ENCODE data around the gene GRM2.

Gene GRM2

GRCh38 chr3:51688206-51688600, 18.7 kb upstream of the GRM2 start:
- ChIA-PET POLR2A (ENCODE audit: low non-redundant PET) (no interaction called here), CTCF (no interaction called here)
- no peak for DNase-seq (ENCODE audit: low spot score)
- TF ChIP-seq CTCF (conservative IDR thresholded peaks at IDR 0.05; ENCODE audit: low read depth): no peak
- H3K27ac ChIP-seq: no peak overlapping the region

GRCh38 chr3:51691021-51691420, 15.8 kb upstream of the GRM2 start:
- no peak for TF ChIP-seq CTCF (conservative IDR thresholded peaks at IDR 0.05; ENCODE audit: low read depth)
- DNase-seq (ENCODE audit: low spot score): no peak
- CTCF ChIA-PET: interaction anchor here (1.2 kb wide), 1 partner anchor 9 kb away, joined by 3 read pairs; no protein-coding TSS in a partner anchor
- H3K27ac ChIP-seq: 0 out of 2 replicates have a peak overlapping the region, but pooled peaks have one; percentile 11
- POLR2A ChIA-PET (ENCODE audit: low non-redundant PET): no interaction called here

- H3K27ac ChIP-seq: 0 out of 2 replicates have a peak overlapping the region, but pooled peaks have one; percentile 11
- no peak for DNase-seq (ENCODE audit: low spot score)
- TF ChIP-seq CTCF (conservative IDR thresholded peaks at IDR 0.05; ENCODE audit: low read depth): no peak
- ChIA-PET CTCF (no interaction called here), POLR2A (ENCODE audit: low non-redundant PET) (no interaction called here)
These were observed 14.9 kb upstream of the GRM2 start for GRCh38 chr3:51691949-51692348.

- TF ChIP-seq CTCF (conservative IDR thresholded peaks at IDR 0.05; ENCODE audit: low read depth): no peak
- no peak overlapping the region for H3K27ac ChIP-seq
- ChIA-PET POLR2A (ENCODE audit: low non-redundant PET) (no interaction called here), CTCF (no interaction called here)
- no peak for DNase-seq (ENCODE audit: low spot score)
These were observed 13.9 kb upstream of the GRM2 start for GRCh38 chr3:51692980-51693395.

GRCh38 chr3:51696954-51697353, 9.9 kb upstream of the GRM2 start:
- POLR2A ChIA-PET (ENCODE audit: low non-redundant PET): no interaction called here
- no peak for DNase-seq (ENCODE audit: low spot score)
- CTCF ChIA-PET: no interaction called here
- H3K27ac ChIP-seq: no peak overlapping the region
- no peak for TF ChIP-seq CTCF (conservative IDR thresholded peaks at IDR 0.05; ENCODE audit: low read depth)

GRCh38 chr3:51698209-51698608, 8.7 kb upstream of the GRM2 start:
- POLR2A ChIA-PET (ENCODE audit: low non-redundant PET): no interaction called here
- no peak overlapping the region for H3K27ac ChIP-seq
- DNase-seq (ENCODE audit: low spot score): no peak
- CTCF ChIA-PET: no interaction called here
- TF ChIP-seq CTCF (conservative IDR thresholded peaks at IDR 0.05; ENCODE audit: low read depth): no peak

GRCh38 chr3:51700403-51700802, 6.5 kb upstream of the GRM2 start:
- ChIA-PET POLR2A (ENCODE audit: low non-redundant PET) (no interaction called here), CTCF (no interaction called here)

More at GRCh38 chr3:51700403-51700802, 6.5 kb upstream of the GRM2 start:
- H3K27ac ChIP-seq: no peak overlapping the region
- DNase-seq (ENCODE audit: low spot score): no peak
- TF ChIP-seq CTCF (conservative IDR thresholded peaks at IDR 0.05; ENCODE audit: low read depth): no peak
